ENCODE results near the gene TAF13. TPM values are rescaled to one million over a fixed set of nuclear protein-coding genes. Genes with fewer than 3 reads are reported as not detected.

TAF13 gene
- total and polyA plus RNA-seq, 12 donors: 18.4 to 69.9 (median 58.0) TPM

- Histone ChIP-seq H3K9me3 (no peaks in the 10 kb centered on the region), H3K4me1 (peaks cover 0 to 14% (median 4%) of the 10 kb centered on the region in 9 donors), H3K4me3 (no peak overlapping the region), H3K27me3 (no peaks in the 10 kb centered on the region), H3K36me3 (peaks cover 0 to 79% (median 39%) of the 10 kb centered on the region in 9 donors), H3K27ac (no peak overlapping the region)
- intact Hi-C loops (cut with DNase I): no loop called here
- DNase-seq (no peak), ATAC-seq (no peak)
- 96 to 98% methylated on average over 3 of the region's 3 CpGs for WGBS, 2 donors
- TF ChIP-seq CTCF (IDR thresholded peaks at IDR 0.05): no peak
Observed at GRCh38 chr1:109065137-109065536, 10.7 kb downstream of the TAF13 start.

GRCh38 chr1:109061183-109061582 lies 14.6 kb downstream of the TAF13 start:
- intact Hi-C loops (cut with DNase I): no loop called here
- DNase-seq: no peak
- Histone ChIP-seq H3K27ac (peak overlapping the region in 1 of 10 donors; percentile 52), H3K9me3 (no peaks in the 10 kb centered on the region), H3K27me3 (no peaks in the 10 kb centered on the region), H3K4me3 (no peak overlapping the region), H3K36me3 (peaks cover 0 to 41% (median 20%) of the 10 kb centered on the region in 9 donors), H3K4me1 (peaks cover 0 to 7% (median 0%) of the 10 kb centered on the region in 9 donors)
- peak in 7 of 8 donors; percentile 11 to 73 (median 44) for ATAC-seq
- TF ChIP-seq CTCF (IDR thresholded peaks at IDR 0.05): no peak
- WGBS, 2 donors: 36 to 60% methylated on average over 4 of the region's 4 CpGs

GRCh38 chr1:109060707-109061106 lies 15.1 kb downstream of the TAF13 start:
- no peak overlapping the region for H3K4me3 ChIP-seq
- no peak for TF ChIP-seq CTCF (IDR thresholded peaks at IDR 0.05)
- intact Hi-C loops (cut with DNase I): no loop called here
- no peaks in the 10 kb centered on the region for H3K9me3 ChIP-seq
- DNase-seq: no peak
- peaks cover 0 to 7% (median 0%) of the 10 kb centered on the region in 9 donors for H3K4me1 ChIP-seq
- H3K27ac ChIP-seq: no peak overlapping the region
- 86 to 92% methylated on average over 7 of the region's 7 CpGs for WGBS, 2 donors
- no peaks in the 10 kb centered on the region for H3K27me3 ChIP-seq
- no peak for ATAC-seq
- H3K36me3 ChIP-seq: peaks cover 0 to 37% (median 17%) of the 10 kb centered on the region in 9 donors

- DNase-seq: no peak
- Histone ChIP-seq H3K4me3 (no peak overlapping the region), H3K36me3 (peaks cover 0 to 20% (median 4%) of the 10 kb centered on the region in 9 donors), H3K9me3 (no peaks in the 10 kb centered on the region), H3K4me1 (peaks cover 0 to 7% (median 0%) of the 10 kb centered on the region in 9 donors), H3K27me3 (no peaks in the 10 kb centered on the region), H3K27ac (no peak overlapping the region)
- no peak for TF ChIP-seq CTCF (IDR thresholded peaks at IDR 0.05)
- intact Hi-C loops (cut with DNase I): no loop called here
- ATAC-seq: no peak
Observed at GRCh38 chr1:109059026-109059425, 16.8 kb downstream of the TAF13 start.

All from heart right ventricle (tissue), 16 donors.